Endodermal cell (in vitro differentiated cells): Measurements from ENCODE around the gene MGLL. TPM values are rescaled to one million over a fixed set of nuclear protein-coding genes. Genes with fewer than 3 reads are reported as not detected.

Source experiments
- DNase-seq: peaks from one replicate; pipeline ENCODE4 v3.0.0-alpha.2; 2017
- H3K27ac ChIP-seq: 2 replicates; pipeline ENCODE4 v1.5.1; 2013; ENCODE audit warnings: mild to moderate bottlenecking, low read depth, low read length, moderate library complexity
- H3K27me3 ChIP-seq: 2 replicates; pipeline ENCODE4 v1.6.1; 2013; ENCODE audit warnings: mild to moderate bottlenecking, low read length, moderate library complexity; ENCODE audit not compliant: insufficient read depth, control insufficient read depth, poor library complexity, severe bottlenecking
- H3K36me3 ChIP-seq: 2 replicates; pipeline ENCODE4 v1.7.0; 2013; ENCODE audit warnings: mild to moderate bottlenecking, low read length, moderate library complexity; ENCODE audit not compliant: control insufficient read depth, insufficient read depth
- H3K4me1 ChIP-seq: one replicate; pipeline ENCODE4 v1.7.0; 2013; ENCODE audit warnings: low read length; ENCODE audit not compliant: control insufficient read depth, insufficient read depth
- H3K4me3 ChIP-seq: 2 replicates; pipeline ENCODE4 v1.5.1; 2013; ENCODE audit warnings: mild to moderate bottlenecking, low read length, moderate library complexity
- H3K9ac ChIP-seq: 2 replicates; pipeline ENCODE4 v1.6.1; 2013; ENCODE audit warnings: mild to moderate bottlenecking, low read length, moderate library complexity; ENCODE audit not compliant: poor library complexity, severe bottlenecking; ENCODE audit errors: extremely low read depth
- H3K9me3 ChIP-seq: 2 replicates; pipeline ENCODE4 v1.6.1; 2013; ENCODE audit warnings: mild to moderate bottlenecking, low read length, moderate library complexity; ENCODE audit not compliant: control insufficient read depth
- H3K27ac Mint-ChIP-seq: 2 replicates; pipeline ENCODE4 v1.8.0; 2020; ENCODE audit warnings: mixed read lengths
- H3K27me3 Mint-ChIP-seq: 2 replicates; pipeline ENCODE4 v1.8.0; 2021; ENCODE audit warnings: mild to moderate bottlenecking, mixed read lengths; ENCODE audit not compliant: insufficient read depth
- H3K36me3 Mint-ChIP-seq: 2 replicates; pipeline ENCODE4 v1.8.0; 2020; ENCODE audit warnings: low read depth, mixed read lengths
- H3K4me1 Mint-ChIP-seq: 2 replicates; pipeline ENCODE4 v1.8.0; 2020; ENCODE audit warnings: mixed read lengths
- H3K4me3 Mint-ChIP-seq: 2 replicates; pipeline ENCODE4 v1.8.0; 2020; ENCODE audit warnings: mild to moderate bottlenecking, moderate library complexity, mixed read lengths
- H3K9me3 Mint-ChIP-seq: 2 replicates; pipeline ENCODE4 v1.8.0; 2020; ENCODE audit warnings: mild to moderate bottlenecking, mixed read lengths
- WGBS, 2 experiments: methylation state at CpG; one replicate each; pipeline versions ENCODE4 v1.1.5 to v1.1.7; 2013; ENCODE audit warnings: missing lambda C conversion rate in 2 of 2, mixed read lengths in 1 of 2; ENCODE audit not compliant: insufficient coverage in 1 of 2, insufficient read length in 1 of 2; 5-methylcytosine and 5-hydroxymethylcytosine counted together
- total RNA-seq, 2 donors: library from RNA; stranded (reverse); fragmentation: NEBNext Ultra II Directional in 1 of 2; extraction: Animal tissue kit (Norgen Biotek cat#: 25700) in 1 of 2; gene quantifications; 2 replicates in 1 of 2; 3 replicates in 1 of 2; pipeline ENCODE4 v1.2.1, GENCODE V29; 2021
- TF ChIP-seq, protein P1 (sequence below): fragments of 200-600 bp; sonication (generic); conservative IDR thresholded peaks from 2 replicates; pipeline ENCODE4 v1.5.0; 2021; ENCODE audit warnings: antibody characterized with exemption, mild to moderate bottlenecking

MGLL gene
- total RNA-seq, 2 donors from 2014 or later: 0.22 TPM; not detected in 1

DNA sequence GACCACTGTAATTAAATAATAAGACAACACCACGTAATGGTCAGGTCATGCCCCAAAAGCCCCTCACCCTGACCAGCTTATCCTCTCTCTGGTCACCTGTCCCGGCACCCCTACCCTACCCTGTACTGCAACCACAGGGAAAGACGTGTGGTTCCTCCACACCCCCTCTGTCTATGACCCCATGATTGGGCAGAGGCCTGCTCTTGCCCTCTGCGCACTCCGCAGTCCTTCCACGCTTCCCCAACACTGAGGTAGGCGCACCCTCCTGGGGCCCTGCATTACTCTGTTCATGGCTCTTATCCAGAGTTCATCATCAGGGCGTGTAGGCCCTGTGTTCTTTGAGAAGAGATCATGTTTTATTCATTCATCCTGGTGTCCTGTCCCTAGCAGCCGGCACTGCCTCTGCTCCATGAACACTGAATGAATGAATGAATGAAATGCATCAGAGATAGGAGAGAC is 33.8 kb downstream of the MGLL start:
- no peak overlapping the region for H3K27ac Mint-ChIP-seq
- Histone ChIP-seq H3K27me3 (no peaks in the 10 kb centered on the region), H3K9ac (no peak overlapping the region), H3K9me3 (no peaks in the 10 kb centered on the region), H3K27ac (no peak overlapping the region), H3K4me3 (no peak overlapping the region), H3K36me3 (no peaks in the 10 kb centered on the region), H3K4me1 (no peaks in the 10 kb centered on the region)
- peaks cover 1% of the 10 kb centered on the region for H3K27me3 Mint-ChIP-seq
- TF ChIP-seq, protein P1, sequence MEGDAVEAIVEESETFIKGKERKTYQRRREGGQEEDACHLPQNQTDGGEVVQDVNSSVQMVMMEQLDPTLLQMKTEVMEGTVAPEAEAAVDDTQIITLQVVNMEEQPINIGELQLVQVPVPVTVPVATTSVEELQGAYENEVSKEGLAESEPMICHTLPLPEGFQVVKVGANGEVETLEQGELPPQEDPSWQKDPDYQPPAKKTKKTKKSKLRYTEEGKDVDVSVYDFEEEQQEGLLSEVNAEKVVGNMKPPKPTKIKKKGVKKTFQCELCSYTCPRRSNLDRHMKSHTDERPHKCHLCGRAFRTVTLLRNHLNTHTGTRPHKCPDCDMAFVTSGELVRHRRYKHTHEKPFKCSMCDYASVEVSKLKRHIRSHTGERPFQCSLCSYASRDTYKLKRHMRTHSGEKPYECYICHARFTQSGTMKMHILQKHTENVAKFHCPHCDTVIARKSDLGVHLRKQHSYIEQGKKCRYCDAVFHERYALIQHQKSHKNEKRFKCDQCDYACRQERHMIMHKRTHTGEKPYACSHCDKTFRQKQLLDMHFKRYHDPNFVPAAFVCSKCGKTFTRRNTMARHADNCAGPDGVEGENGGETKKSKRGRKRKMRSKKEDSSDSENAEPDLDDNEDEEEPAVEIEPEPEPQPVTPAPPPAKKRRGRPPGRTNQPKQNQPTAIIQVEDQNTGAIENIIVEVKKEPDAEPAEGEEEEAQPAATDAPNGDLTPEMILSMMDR: no peak
- no peaks in the 10 kb centered on the region for H3K9me3 Mint-ChIP-seq
- H3K4me3 Mint-ChIP-seq: no peak overlapping the region
- peaks cover 9% of the 10 kb centered on the region for H3K4me1 Mint-ChIP-seq
- no peak for DNase-seq
- WGBS, 2 experiments: 90 to 93% methylated on average over 2 to 9 of the region's 9 CpGs
- no peaks in the 10 kb centered on the region for H3K36me3 Mint-ChIP-seq

DNA sequence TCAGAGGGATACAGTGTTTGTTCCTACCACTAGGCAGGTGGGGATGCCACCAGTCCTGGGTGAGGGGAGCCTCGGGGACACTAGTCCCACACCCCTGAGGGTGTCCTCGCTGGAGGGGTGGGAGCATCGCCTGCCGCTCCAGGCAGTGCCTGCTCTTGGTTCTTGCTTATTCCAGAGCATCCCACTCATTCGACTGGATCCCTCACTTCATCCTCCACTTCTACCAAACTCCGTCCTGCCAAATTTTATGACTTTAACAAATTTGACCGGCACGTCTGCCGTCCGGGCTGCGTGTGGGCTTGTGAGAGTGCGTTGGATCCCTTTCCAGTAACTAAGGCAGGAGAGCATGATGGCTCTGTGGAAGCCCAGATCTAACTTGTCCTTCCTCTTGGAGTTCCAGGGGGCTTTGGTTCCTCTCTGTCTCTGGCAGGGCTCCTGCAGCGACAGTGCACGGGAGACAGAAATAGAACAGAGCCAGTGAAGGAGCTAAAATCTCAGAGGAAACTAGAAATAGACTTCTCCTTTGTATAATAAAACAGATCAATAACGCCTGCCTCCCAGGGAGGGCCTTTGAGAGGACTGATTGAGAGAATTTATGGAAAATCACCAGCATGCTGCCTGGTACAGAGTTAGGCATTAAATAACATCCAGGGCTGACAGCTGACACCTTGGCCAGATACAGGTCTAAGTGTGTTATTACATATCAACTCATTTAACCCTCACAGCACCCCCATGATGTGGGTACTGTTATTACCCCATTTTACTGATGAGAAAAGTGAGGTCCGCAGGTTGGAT is 34.5 kb downstream of the MGLL start:
- Mint-ChIP-seq H3K9me3 (no peaks in the 10 kb centered on the region), H3K4me1 (peaks cover 9% of the 10 kb centered on the region), H3K27me3 (peaks cover 1% of the 10 kb centered on the region), H3K4me3 (no peak overlapping the region), H3K36me3 (no peaks in the 10 kb centered on the region), H3K27ac (no peak overlapping the region)
- Histone ChIP-seq H3K36me3 (no peaks in the 10 kb centered on the region), H3K4me3 (no peak overlapping the region), H3K27me3 (no peaks in the 10 kb centered on the region), H3K4me1 (no peaks in the 10 kb centered on the region), H3K9me3 (no peaks in the 10 kb centered on the region), H3K9ac (no peak overlapping the region), H3K27ac (no peak overlapping the region)
- TF ChIP-seq, protein P1: no peak
- no peak for DNase-seq
- 90 to 97% methylated on average over 12 to 16 of the region's 16 CpGs for WGBS, 2 experiments

DNA sequence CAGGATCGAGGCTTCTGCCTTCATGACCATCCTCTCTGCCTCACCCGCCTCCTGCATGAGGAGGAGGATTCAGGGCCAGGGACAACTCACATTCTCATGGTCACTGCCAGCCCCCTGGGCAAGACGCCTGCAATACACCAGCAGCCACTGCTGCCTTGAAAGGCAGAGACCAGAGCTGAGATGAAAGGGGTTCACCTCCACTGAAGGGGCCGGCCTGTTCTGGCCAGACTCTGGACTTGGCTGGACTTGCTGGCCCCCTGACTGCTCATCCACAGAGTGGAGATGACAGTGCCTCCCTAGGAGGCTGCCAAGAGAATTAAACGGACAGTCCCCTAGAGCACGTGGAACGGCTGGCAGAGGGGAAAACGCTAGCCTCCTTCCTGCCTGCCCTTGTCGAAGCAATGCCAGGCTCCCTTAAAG is 35.2 kb downstream of the MGLL start:
- Histone ChIP-seq H3K9ac (no peak overlapping the region), H3K27ac (no peak overlapping the region), H3K36me3 (no peaks in the 10 kb centered on the region), H3K9me3 (no peaks in the 10 kb centered on the region), H3K4me3 (no peak overlapping the region), H3K27me3 (no peaks in the 10 kb centered on the region), H3K4me1 (no peaks in the 10 kb centered on the region)
- Mint-ChIP-seq H3K9me3 (no peaks in the 10 kb centered on the region), H3K4me1 (peaks cover 9% of the 10 kb centered on the region), H3K4me3 (no peak overlapping the region), H3K36me3 (no peaks in the 10 kb centered on the region), H3K27me3 (peaks cover 1% of the 10 kb centered on the region), H3K27ac (no peak overlapping the region)
- no peak for DNase-seq
- TF ChIP-seq, protein P1: no peak
- WGBS, 2 experiments: 91 to 95% methylated on average over 8 to 9 of the region's 9 CpGs
